Central memory CD4-positive, alpha-beta T cell (primary cell): ENCODE results near the gene EXOC3L4.

ENCODE experiments used
- DNase-seq: peaks from one replicate; pipeline ENCODE4 v3.0.0; 2022

EXOC3L4 gene

DNA sequence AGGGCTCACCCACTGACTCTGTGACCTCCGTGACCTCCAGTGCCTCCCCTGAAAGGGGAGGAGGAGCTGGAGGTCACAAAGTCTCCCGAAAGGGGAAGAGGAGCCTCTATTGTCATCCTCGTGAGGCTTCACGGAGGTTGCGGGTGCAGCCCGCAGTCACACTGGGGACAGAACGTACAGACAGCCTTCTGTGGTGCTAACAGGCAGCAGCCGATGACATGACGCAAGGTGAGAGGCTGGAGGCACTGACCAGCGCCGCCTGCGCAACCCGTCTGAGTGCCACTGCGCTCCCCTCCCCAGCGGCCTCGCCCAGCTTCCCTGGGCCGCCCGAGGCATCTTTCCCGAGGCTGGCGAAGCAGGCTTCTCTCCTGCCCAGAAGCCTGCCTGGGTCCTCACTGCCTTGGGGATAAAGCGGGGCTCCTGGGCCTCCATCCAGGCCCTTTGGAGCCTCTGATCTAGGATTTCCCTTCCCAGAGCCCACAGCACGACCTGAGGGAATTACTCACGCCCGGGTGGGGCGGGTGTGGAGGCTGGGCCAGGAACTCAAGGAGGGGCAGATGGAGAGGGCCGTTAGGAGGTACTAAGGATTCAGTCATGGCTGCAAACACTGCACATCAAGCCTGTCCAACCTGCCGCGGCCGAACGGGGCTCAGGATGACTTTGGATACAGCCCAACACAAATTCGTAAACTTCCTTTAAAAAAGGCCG, 22.8 kb upstream of the EXOC3L4 start:
- no peak for DNase-seq

GRCh38 chr14:103072595-103073366, 21.7 kb upstream of the EXOC3L4 start:
- DNase-seq = no peak

- DNase-seq = no peak
These were observed 21.1 kb upstream of the EXOC3L4 start for GRCh38 chr14:103073367-103073875.

DNA sequence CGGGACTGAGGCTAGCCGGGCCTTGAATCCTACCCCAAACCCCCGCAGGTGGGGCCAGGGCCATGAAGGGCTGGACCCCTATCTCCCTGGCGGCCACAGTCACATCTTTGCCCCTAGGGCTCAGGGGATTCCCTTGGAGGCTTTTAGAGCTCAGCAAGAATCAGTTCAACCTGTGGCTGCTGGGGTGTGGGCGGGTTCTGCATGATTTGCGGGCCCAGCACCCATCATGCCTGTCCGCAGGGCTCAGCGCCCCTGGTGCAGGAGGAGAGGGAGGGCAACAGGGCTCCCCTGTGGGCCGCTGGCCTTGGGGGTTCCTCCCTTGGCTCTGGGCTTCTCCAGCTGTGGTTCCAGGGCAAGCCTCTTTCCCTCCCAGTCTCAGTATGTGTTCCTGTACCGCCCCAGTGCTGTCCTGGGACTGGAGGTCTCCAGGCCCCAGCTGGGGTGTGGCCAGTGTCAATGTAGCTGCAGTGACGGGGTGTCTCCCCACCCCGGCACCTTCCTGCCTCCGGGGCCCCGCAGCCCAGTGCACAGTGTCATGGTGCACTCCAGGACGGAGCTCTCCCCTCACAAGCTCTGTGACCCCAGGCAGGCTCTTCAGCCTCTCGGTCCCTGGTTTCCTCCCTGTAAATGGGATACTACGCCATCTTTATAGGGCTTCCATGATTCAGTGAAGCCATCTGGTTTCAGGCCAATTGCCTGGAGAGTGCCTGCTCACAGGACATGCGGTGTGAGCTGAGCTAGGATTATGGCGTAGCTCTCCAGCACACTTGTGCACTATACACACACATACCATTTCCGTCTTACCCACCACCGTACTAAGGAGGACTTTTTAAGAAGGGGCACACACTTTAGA, 20.4 kb upstream of the EXOC3L4 start:
- no peak for DNase-seq

DNA sequence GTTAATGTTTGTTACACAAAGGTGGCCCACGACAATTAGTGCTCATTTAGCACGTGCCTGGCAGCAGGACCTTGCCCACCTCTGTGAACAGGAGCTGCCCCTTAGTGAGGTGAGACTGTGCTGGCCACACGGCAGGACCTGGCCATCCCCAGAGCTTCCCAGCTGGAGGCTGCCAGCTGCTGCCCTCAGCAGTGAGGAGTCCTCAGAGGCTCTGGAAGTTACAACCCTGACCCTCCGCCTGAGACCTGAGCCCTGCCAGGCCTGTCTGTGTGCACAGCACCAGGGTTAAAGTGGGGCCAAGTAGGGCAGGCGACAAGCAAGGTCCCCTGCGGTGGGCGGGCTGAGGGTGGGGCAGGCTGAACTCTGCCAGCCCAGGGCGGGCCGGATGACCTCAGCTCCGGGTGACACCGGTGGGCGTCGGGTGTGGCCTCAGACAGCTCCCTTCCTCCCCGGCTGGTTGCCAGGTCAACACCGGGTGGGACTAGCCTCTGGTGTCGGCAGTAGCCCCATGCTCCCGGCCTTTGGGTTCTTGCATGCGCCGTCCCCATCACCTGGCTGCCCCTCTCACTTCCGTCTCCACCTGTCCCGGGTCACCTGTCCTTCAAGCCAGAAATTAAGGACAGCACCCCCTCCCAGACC, 19.7 kb upstream of the EXOC3L4 start:
- no peak for DNase-seq

- DNase-seq = peak; percentile 78
These were observed 16.1 kb upstream of the EXOC3L4 start for GRCh38 chr14:103078420-103078749.

GRCh38 chr14:103078860-103079587, 15.5 kb upstream of the EXOC3L4 start:
- DNase-seq = no peak

- DNase-seq = no peak
These were observed 12.6 kb upstream of the EXOC3L4 start for GRCh38 chr14:103081951-103082350.

- DNase-seq = no peak
These were observed 10.3 kb upstream of the EXOC3L4 start, which contains the start of gene LBHD2 for GRCh38 chr14:103084021-103084919. Gene LBHD2 (plus strand): TSS chr14:103084210. CDS start chr14:103086013, 1,803 bp downstream.

DNA sequence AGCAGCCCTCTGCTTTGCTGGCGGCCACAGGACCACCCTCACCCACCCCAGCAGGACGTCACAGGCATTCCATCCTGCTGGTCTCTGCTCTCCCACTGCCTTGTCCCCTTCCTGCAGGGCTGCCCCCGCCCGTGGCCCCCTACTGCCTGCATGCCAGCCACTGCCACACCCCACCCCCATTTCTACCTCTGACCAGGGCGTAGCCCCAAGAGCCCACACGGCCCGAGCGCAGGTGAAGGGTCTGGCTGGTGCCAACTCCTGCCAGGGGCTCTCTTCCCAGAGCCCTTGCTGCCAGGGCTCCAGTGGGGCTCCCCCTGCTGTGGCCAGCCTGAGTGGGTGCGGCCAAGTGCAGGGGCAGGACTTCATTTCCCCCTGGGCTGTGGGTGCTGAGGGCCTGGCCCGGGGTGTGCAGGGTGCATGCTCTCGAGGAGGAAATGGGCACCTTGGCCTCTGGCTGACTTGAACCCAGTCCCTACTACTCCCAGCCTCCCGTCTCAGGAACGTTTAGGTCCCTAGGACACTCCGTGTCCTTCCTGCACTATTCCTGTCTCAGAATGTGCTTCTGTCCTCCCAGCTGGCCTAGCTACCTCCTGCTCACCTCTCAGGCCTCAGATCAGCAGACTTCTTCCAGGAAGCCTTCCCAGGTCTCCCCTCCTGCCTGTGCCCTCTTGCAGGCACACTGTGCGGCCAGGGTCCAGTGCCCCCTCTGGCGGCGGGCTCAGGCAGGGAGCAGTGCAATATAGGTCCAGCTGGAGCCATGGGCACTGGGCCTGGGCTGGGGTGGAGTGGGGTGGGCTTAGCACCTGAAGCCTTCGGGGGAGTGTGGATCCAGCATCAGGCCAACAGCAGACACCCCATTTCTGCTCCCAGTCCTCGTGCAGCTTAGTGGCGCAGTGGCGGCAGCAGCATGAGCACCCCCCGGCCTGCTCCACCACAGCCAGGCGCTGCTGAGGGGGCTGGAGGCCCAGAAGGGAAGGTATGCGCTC, 9.1 kb upstream of the EXOC3L4 start:
- DNase-seq = no peak

DNA sequence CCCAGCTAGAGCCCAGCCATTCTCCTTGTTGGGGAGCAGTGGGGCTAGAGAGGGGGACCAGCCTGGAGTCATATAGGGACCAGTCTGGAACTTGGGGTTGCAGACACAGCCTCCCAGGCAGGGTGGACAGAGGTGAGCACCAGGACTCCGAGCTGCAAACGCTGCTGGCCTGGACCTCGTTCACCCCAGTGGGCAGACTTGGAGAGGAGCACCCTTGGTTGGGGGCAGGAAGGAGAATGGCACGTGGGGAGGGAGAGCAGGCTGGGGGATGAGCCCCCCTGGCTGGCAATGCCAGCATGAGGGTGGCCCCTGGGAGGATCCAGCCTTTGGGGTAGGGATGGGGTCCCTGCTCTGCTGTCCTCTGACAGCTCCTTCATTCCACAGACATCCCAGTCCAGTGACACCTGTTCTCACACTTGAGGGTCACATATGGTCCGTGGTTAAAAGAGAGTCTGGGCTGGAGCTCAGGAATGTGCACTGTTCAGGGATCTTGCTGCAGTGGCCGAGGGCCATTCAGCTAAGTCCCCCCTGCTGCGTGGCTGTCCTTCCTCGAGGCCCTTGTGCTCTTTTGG, 7.7 kb upstream of the EXOC3L4 start:
- no peak for DNase-seq

DNA sequence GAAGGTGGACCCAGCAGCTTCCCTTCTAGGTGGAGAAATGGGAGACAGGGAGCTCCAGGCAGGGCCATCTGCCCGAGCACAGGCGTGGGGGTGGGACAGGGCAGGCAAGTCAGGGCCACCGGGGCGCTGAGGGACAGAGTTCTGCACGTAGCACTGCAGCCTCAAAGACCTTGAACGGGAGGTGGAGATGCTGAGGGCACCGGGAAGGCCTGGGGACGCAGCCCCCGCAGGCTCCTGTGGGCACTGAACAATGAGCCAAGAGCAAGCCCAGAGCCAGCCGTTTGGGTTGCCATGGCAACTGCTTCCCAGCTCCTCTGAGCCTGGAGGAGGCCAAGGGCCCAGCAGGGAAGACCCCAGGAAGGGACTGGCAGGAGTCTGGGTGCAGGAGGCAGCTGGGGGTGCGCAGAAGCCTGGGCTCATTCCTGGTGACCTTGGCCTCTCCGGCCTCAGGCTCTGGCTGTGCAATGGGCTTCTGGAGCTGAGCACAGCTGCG, 7.1 kb upstream of the EXOC3L4 start:
- no peak for DNase-seq

DNA sequence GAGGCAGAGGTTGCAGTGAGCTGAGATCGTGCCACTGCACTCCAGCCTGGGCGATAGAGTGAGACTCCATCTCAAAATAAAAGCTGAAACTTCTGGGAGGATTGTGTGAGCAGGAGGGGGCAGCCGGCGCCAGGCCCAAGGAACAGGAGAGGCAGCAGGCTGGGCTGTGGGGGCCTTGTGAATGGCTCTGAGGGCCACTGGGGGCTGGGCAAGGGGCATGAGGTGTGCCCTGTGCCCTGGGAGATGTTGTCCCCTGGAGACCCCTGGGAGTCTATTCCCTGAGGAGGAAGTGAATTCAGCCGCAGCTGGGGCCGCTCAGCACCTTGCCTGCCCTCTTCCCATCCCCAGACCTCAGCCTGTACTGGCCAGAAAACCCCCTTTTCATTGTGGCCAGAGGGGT, 5.6 kb upstream of the EXOC3L4 start:
- no peak for DNase-seq

DNA sequence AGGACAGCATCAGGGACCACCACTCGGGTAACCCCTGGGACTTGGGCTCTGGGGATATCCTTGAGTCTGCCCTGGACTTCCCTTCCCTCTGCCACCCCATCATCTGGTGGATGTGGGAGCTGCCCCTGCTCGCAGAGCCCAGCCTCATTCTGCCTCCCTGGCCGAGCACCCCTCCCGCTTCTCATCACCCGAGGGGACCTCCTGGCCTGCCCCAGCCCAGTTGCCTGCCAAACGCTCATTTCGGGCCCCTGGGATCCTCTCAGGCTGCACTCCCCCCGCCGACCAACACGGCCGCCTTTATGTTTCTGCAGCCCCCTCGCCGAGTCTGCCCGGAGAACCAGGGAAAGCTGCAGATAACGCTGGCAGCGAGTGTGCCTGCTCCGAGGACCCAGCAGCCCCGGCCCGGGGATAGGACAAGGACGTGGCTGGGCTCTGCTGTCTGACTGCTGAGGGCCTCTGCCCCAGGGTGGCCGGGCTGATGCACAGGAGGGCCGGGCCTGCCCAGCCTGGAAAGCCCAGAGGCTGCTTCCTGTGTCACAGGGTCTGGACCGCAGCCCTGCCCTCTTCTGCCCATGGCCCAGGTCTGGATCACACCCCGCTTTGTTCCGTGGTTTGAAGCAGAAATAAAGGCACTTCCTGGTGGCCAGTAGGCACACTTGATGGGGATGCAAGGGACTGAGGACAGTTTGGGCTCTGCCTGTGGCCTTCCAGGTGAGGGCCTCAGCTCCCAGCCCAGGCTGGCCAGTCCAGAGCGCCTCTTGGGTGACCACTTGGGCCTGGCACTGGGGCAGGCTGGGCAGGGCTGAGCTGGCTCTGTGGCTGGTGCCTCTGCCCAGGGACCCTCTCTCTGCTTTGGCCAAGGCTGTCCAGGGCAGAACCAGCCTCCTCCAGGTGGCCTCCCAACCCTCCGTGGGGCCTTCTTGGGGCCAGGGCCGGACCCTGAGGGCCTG, 4.9 kb upstream of the EXOC3L4 start:
- DNase-seq = no peak

DNA sequence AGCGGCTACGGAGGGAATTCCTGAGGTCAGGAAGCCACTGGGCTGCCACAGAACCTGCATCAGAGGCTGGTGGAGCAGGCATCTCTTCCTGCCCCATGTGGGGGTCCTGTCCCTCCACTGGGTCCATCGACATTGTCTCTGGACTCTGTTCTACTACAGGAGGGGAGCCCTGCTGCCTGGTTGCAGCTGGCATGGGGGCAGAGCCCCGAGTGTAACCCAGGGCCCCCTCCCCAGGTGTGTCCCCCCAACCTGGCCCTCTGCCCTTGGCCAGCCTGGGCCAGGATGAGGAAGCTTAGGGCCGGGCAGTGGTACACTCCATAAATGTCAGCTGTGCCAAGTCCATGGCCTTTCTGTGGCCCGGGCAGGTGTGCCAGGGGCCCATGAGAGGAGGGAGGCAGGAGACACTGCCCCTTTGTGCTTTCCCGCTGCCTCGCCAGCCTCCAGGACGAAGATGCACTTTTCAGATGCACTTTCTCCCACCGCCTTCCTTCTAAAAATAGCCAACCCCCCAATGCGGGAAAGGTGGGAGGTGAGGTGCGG, 4.0 kb upstream of the EXOC3L4 start:
- no peak for DNase-seq

- peak; percentile 63 for DNase-seq
These were observed 3.3 kb upstream of the EXOC3L4 start for GRCh38 chr14:103091041-103091882.

GRCh38 chr14:103091883-103092222, 2.7 kb upstream of the EXOC3L4 start:
- DNase-seq = no peak
